Skeletal muscle satellite cell (primary cell): ENCODE data around the gene SHISAL1.

Experiments
- H3K27me3 ChIP-seq: 2 replicates; pipeline ENCODE4 v1.7.0; 2013; ENCODE audit warnings: low read length; ENCODE audit not compliant: control insufficient read depth, insufficient read depth
- H3K36me3 ChIP-seq: 2 replicates; pipeline ENCODE4 v1.7.0; 2013; ENCODE audit warnings: mild to moderate bottlenecking, control low read depth, low read length; ENCODE audit not compliant: insufficient read depth
- H3K4me1 ChIP-seq: 2 replicates; pipeline ENCODE4 v1.7.0; 2013; ENCODE audit warnings: low read length; ENCODE audit not compliant: control insufficient read depth, insufficient read depth
- H3K4me2 ChIP-seq: 2 replicates; pipeline ENCODE4 v1.7.0; 2013; ENCODE audit warnings: mild to moderate bottlenecking, low read length
- H3K4me3 ChIP-seq: 2 replicates; pipeline ENCODE4 v1.7.0; 2013; ENCODE audit warnings: low read length
- H3K9ac ChIP-seq: 2 replicates; pipeline ENCODE4 v1.7.0; 2013; ENCODE audit warnings: mild to moderate bottlenecking, low read depth, low read length, moderate library complexity
- H3K9me3 ChIP-seq: replicated peaks from 2 replicates; pipeline ENCODE4 v1.7.0; 2013; ENCODE audit warnings: mild to moderate bottlenecking, control low read depth, low read length

The SHISAL1 gene

DNA sequence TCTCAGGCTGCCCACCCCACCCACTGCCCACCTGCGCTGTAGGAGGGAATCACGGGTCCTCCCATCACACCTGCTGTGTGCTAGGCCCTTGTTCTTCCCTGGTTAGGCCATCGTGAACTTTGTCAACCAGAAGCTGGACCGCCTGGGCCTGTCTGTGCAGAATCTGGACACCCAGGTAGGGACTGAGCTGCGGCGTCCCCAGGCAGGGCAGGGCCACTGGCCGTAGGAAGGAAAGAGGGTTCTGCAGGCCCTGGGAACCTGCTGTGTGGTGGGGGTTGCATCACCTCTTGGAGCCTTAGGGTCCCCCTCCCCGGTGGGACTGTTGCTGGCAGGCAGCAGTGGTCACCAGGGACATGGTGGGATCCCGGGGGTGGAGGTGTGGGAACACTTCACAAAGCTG, 116.5 kb downstream of the SHISAL1 start:
- H3K4me1 ChIP-seq: no peaks in the 10 kb centered on the region
- no peaks in the 10 kb centered on the region for H3K36me3 ChIP-seq
- H3K9me3 ChIP-seq: no peaks in the 10 kb centered on the region
- no peak overlapping the region for H3K4me2 ChIP-seq
- no peak overlapping the region for H3K9ac ChIP-seq
- peaks cover 75% of the 10 kb centered on the region for H3K27me3 ChIP-seq
- no peak overlapping the region for H3K4me3 ChIP-seq

DNA sequence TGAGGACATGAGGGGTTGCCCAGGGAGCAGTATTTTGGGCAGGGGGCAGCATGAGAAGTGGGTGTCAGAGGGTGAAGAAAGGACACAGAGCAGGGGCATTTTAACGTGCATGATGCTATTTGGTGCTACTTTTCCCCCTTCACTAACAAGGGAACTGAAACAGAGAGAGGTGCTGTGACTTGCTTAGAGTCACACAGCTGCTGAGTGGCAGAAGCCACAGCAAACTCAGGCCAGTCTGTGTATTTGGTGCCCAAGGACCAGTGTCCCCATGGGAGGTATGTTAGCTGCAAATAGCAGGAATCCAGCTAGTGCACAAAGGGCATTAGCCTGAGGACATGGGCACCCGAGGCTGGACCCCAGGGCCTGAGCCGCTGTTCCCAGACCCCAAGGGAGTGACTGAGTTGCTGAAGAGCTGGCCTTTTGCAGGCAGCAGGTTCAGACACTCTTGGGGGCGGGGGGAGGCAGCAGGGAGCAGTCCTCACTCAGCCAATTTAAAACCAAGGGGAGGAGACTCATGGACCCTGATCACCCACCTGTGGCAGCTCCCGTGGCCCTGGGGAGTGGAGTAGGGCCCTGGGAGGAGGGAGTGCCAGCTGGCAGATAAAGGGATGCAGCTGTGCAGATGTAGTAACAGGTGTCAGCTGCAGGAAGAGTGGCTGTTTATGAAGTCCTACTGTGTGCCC, 117.4 kb downstream of the SHISAL1 start:
- no peak overlapping the region for H3K4me3 ChIP-seq
- peaks cover 70% of the 10 kb centered on the region for H3K27me3 ChIP-seq
- H3K4me1 ChIP-seq: no peaks in the 10 kb centered on the region
- H3K9me3 ChIP-seq: no peaks in the 10 kb centered on the region
- no peak overlapping the region for H3K9ac ChIP-seq
- no peaks in the 10 kb centered on the region for H3K36me3 ChIP-seq
- H3K4me2 ChIP-seq: no peak overlapping the region

DNA sequence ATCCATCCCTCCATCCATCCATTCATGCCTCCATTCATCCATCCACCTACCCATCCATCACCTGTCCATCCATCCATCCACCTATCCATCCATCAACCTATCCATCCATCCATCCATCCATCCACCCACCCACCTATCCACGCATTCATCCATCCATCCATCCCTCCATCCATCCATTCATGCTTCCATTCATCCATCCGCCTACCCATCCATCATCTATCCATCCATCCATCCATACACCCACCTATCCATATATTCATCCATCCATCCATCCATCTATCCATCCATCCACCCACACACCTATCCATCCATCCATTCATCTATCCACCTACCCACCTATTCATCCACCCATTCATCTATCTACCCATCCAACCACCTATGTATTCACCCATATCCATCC, 118.2 kb downstream of the SHISAL1 start:
- H3K4me1 ChIP-seq: no peaks in the 10 kb centered on the region
- peaks cover 63% of the 10 kb centered on the region for H3K27me3 ChIP-seq
- H3K9me3 ChIP-seq: no peaks in the 10 kb centered on the region
- H3K4me3 ChIP-seq: no peak overlapping the region
- H3K4me2 ChIP-seq: no peak overlapping the region
- no peaks in the 10 kb centered on the region for H3K36me3 ChIP-seq
- H3K9ac ChIP-seq: no peak overlapping the region
